Stimulated activated CD4-positive, alpha-beta T cell treated with anti-CD3 and anti-CD28 coated beads, Interleukin-1b, Interleukin-23, amount 100 ng/mL, for 24 hours (primary cell): ENCODE measurements around the gene ZNF200.
"Not testable (repeated sequence)": the region's sequence is repeated elsewhere in the genome, so short reads cannot be mapped to it uniquely, and the experiment has no call there.

Experiments
- DNase-seq, 4 experiments: peaks; one replicate each; pipeline ENCODE4 v3.0.0-alpha.2; 2020; ENCODE audit warnings: low read depth in 4 of 4, low spot score in 1 of 4

The ZNF200 gene

DNA sequence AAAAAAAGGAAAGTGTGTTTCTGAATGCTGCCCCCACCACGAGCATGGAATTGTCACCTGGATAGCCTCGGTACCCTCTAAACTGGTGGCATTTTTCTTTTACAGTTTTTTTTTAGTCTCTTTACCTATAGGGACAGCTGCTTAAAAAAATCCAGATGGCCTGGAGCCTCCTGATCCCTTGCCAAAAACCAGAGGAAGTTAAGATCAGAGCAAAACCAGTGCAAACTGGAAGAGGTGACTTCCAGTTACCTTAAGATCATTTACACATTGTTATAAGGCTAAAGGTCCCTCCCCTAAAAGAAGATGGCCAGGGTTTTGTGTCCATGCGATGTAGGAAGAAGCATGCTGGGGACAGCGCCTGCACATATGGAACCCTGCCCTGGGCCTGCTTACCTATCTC, 18.0 kb upstream of the ZNF200 start:
- no peak for DNase-seq

DNA sequence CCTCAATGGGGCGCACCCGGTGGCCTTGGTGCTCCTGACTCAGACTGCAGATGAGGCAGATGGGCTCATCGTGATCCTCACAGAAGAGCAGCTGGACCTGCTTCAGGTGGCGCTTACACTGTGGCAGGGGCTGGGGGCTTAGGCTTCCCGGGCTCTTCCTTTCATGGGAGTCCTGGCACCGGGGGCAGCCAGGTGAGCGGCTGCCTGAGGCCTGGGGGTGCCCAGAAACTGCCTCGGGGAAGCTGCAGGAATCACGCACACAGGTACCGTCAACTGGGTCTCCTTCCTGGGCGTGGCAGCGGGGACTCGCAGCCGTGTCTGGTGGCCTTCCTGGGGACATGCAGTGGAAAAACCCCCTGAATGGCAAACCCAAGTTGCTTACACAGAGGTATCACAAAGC, 14.5 kb upstream of the ZNF200 start:
- DNase-seq = no peak

- no peak for DNase-seq
These were observed 14.1 kb upstream of the ZNF200 start for GRCh38 chr16:3249020-3249419.

DNA sequence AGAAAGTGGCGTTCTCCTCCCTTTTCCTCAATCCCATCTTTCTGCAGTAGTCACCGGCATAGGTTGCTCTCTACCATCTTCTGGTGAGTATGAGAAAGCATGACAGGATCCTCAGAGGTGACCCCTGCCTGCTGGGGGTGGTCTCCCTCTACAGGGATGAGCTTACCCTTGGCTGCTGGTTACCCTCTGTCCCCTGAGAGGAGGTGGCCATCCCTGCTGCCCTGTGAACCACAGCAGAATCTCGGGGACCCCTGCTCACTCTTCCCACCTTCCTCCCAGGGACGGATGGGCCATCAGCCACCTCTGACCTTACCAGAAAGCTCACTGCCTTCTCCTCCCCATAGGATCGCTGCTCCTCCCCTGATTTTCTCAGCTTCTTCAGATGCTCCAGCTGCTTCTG, 13.6 kb upstream of the ZNF200 start:
- no peak for DNase-seq

- DNase-seq = no peak
These were observed 11.9 kb upstream of the ZNF200 start for GRCh38 chr16:3246876-3247275.

DNA sequence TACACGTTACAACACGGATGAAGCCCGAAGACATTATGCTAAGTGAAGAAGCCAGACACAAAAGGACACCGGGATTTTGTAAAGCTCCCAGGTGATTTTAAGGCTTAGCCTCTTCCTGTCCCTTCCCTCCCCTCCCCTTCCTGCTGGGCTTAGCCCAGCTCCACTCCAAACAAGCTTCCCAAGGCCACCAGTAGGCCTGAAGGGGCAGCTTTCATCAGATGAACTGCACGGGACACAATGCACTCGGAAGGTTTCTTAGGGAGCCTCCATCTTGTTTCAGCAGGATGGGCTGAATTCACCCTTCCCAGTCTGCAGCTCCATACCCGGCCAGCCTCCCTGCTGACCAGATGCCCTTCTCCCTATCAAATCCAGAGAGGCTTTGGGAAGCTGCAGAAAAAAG, 11.0 kb upstream of the ZNF200 start:
- no peak for DNase-seq

DNA sequence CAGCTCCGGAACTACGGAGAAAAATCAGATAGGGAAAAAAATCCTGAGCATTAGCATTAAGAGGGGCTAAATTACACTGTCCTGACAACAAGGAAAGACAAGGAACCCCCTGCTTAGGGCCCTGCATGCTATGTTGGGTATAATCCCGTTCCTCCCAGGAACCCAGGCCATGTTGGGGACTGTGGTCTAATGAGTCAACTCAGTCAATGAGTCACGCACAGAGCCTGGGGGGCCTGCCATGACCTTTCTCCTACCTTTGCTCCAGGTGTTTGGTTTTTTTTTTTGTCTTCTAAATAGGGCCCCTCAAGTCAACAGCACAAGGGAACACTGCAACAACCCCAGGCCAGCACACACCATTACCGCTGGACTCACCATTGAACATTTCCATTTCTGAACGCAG, 8.9 kb upstream of the ZNF200 start:
- DNase-seq = no peak

DNA sequence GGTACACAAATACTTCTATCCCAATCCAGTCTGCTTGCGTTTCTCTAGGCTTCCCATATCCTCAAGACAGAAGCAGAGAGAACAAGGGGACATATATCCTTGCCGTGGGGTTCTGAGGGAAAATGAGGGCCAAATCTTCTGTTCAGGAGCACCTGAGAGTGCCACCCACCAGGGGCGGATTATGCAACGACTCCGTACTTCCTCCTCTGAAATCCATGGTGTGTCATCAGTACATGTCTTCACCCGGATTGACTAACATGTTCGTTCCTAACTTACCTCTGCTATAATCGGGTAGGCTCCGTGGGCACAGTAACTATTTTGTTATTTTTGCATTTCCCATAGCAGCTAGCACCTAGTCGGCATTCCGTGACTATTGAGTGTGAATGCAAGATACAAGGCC, 7.8 kb upstream of the ZNF200 start:
- no peak for DNase-seq

DNA sequence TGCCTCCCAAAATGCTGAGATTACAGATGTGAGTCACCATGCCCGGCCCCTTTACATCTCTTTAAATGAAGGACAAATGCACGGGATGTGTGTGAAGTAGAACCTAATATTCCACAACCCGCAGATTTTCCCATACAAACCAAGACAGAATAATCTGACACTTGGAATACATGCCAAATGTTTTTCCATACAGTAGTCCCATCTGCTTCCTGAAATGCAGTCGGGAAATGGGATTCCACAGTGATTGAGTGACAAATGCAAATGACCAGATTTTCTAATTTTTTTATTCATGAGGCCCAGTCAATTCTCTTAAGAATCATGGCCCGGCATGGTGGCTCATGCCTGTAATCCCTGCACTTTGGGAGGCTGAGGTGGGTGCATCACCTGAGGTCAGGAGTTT, 6.8 kb upstream of the ZNF200 start:
- no peak for DNase-seq

- no peak for DNase-seq
These were observed 1.1 kb upstream of the ZNF200 start for GRCh38 chr16:3235856-3236669.

GRCh38 chr16:3234543-3234856, 458 bp downstream of the ZNF200 start:
- DNase-seq = no peak

DNA sequence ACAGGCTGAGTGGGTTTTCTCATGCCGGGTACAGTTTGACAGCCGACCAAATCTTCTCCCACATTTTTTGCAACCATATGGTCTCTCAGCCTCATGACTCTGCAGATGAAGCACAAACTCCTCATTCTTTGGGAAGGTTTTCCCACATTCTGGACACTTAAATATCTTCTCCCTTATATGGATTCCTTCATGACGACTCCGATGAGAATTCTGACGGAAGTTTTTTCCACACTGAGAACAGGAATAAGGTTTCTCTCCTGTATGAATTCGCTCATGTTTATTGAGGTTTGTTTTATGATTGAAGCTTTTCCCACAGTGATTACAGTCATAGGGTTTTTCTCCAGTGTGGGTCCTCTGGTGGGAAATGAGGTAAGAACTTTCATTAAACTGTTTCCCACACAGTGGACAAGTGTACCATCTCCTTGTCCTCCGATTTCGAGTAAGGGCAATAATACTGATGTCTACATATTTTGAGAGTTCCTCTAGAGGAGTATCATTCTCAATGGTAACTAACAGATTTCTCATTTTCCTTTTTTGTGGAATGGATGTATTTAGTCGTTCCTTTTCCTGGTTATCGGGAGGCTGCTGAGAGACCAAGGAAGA, 10.9 kb downstream of the ZNF200 start:
- DNase-seq = no peak

DNA sequence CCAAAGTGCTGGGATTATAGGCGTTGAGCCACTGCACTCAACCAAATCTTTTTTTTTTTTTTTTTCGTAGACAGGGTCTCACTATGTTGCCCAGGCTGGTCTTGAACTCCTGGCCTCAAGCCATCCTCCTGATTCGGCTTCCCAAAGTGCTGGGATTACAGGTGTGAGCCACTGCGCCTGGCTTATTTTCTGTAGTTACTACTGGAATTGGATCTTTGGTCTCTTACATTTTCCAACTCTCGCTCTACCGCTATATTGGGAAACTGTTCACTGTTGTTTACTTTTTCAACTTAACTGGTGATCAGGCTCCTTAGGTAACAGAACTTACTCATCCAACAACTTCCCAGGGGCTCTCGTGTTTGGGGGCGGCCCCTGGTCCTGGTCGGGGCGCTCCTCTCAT, 14.1 kb downstream of the ZNF200 start:
- no peak for DNase-seq

DNA sequence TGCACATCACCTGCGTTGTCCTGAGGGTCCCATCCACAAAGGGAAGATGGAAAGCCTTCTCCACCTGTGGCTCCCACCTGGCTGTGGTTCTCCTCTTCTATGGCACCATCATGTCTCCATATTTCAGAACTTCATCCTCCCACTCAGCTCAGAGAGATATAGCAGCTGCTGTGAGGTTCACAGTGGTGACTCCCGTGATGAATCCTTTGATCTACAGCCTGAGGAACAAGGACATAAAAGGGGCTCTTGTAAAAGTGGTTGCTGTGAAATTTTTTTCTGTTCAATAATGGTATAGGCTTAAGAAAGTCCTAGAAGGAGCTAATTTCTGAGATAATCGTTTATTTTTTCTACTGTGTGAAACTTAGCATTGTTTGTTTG, 18.7 kb downstream of the ZNF200 start:
- DNase-seq = no peak

DNA sequence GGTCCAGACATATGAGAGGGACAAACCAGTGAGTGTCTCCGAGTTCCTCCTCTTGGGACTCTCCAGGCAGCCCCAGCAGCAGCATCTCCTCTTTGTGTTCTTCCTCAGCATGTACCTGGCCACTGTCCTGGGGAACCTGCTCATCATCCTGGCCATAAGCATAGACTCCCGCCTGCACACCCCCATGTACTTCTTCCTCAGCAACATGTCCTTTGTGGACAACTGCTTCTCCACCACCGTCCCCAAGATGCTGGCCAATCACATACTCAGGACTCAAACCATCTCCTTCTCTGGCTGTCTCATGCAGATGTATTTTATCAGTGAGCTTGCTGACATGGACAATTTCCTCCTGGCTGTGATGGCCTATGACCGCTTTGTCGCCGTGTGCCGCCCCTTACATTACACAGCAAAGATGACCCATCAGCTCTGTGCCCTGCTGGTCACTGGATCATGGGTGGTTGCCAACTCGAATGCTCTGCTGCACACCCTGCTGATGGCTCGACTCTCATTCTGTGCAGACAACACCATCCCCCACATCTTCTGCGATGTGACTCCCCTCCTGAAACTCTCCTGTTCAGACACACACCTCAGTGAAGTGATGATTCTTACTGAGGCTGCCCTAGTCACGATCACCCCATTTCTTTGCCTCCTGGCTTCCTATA, 19.2 kb downstream of the ZNF200 start:
- no peak for DNase-seq

- no peak for DNase-seq
These were observed 19.9 kb downstream of the ZNF200 start for GRCh38 chr16:3214904-3215600.

DNA sequence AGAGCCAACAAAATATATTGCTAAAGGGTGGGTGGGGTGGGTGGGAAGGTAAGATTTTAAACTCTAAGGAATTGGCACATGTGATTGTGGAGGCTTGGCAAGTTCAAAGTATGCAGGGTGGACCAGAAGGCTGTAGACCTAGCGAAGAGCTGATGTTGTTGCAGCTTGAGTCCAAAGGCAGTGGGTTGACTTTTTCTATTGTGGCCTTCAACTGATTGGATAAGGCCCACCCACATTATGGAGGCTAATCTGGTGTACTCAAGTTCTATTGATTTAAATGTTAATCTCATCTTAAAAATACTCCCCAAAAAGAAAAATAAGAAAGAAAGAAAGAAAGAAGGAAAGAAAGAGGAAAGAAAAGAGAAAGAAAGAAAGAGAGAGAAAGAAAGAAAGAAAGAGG, 22.4 kb downstream of the ZNF200 start:
- no peak for DNase-seq

- DNase-seq = no peak
These were observed 23.0 kb downstream of the ZNF200 start for GRCh38 chr16:3212006-3212405.

- no peak for DNase-seq
These were observed 27.6 kb downstream of the ZNF200 start for GRCh38 chr16:3207086-3207953.

DNA sequence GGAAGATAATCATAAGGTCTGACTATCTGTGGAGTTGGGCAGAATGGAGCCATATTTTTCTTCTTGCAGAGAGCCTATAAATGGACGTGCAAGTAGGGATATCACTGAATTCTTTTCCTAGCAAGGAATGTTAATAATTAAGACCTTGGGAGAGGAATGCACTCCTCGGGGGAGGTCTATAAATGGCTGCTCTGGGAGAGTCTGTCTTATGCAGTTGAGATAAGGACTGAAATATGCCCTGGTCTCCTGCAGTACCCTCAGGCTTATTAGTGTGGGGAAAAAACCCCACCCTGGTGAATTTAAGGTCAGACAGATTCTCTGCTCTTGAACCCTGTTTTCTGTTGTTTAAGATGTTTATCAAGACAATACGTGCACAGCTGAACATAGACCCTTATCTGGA, 29.0 kb downstream of the ZNF200 start:
- not testable (repeated sequence) for DNase-seq

GRCh38 chr16:3202903-3203539, 31.9 kb downstream of the ZNF200 start:
- no peak for DNase-seq
